Urinary bladder (tissue), 4 donors: ENCODE results near the gene UST. TPM values are rescaled to one million over a fixed set of nuclear protein-coding genes. Genes with fewer than 3 reads are reported as not detected.
"Not testable (repeated sequence)": the region's sequence is repeated elsewhere in the genome, so short reads cannot be mapped to it uniquely, and the experiment has no call there.

Experiments used
- DNase-seq: peaks from one replicate; pipeline ENCODE4 v3.0.0-alpha.2; 2015; ENCODE audit errors: extremely low spot score
- H3K27ac ChIP-seq: one replicate; pipeline ENCODE4 v1.5.1; 2013; ENCODE audit warnings: low read depth, mild to moderate bottlenecking, moderate library complexity
- H3K36me3 ChIP-seq: one replicate; pipeline ENCODE4 v1.6.1; 2013; ENCODE audit warnings: mild to moderate bottlenecking, moderate library complexity; ENCODE audit not compliant: insufficient read depth
- H3K4me1 ChIP-seq: one replicate; pipeline ENCODE4 v1.6.1; 2013; ENCODE audit warnings: mild to moderate bottlenecking, moderate library complexity; ENCODE audit not compliant: insufficient read depth
- H3K4me3 ChIP-seq: one replicate; pipeline ENCODE4 v1.5.1; 2013; ENCODE audit warnings: low read depth, low read length
- WGBS: extraction: QIAGEN DNeasy Blood & Tissue Kit; methylation state at CpG from one replicate; pipeline ENCODE4 v1.1.7; 2013; 5-methylcytosine and 5-hydroxymethylcytosine counted together
- polyA plus RNA-seq: library from polyadenylated mRNA; stranded (reverse); fragments of 200-250 nt; gene quantifications from one replicate; pipeline ENCODE4 v1.2.3, GENCODE V29; 2013
- total RNA-seq: library from RNA; depleted of rRNA; stranded (reverse); fragments of >200 nt; gene quantifications from one replicate; pipeline ENCODE4 v1.2.3, GENCODE V29; 2014
- donor health status: healthy with polysubstance abuse.
- donor health status: healthy.

UST gene
- total and polyA plus RNA-seq, 2 donors = 12.4 to 27.8 TPM

- H3K36me3 ChIP-seq = no peaks in the 10 kb centered on the region
- no peak for DNase-seq
Observed at GRCh38 chr6:148831064-148831463, 84.2 kb downstream of the UST start.

DNA sequence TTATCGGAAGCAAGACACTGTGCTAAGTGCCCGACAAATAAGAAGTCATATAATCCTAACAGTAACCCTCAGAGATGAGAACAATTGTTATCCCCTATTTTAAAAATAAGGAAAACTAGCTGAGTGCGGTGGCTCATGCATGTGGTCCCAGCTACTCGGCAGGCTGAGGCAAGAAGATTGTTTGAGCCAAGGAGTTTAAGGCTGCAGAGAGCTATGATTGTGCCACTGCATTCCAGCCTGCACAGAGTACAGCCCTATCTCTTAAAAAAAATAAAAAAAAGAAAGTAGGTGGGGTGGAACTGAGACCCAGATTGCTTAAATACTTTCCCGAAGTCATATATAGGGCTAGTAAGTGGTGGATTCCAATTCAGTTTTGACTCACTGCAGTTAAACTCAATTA is 84.7 kb downstream of the UST start:
- H3K4me1 ChIP-seq = no peaks in the 10 kb centered on the region
- H3K36me3 ChIP-seq = no peaks in the 10 kb centered on the region
- H3K4me3 ChIP-seq = no peak overlapping the region
- 73% methylated on average over 5 of the region's 5 CpGs for WGBS
- no peak for DNase-seq
- H3K27ac ChIP-seq = no peak overlapping the region

More at GRCh38 chr6:148831064-148831463, 84.2 kb downstream of the UST start:
- Histone ChIP-seq H3K27ac (no peak overlapping the region), H3K4me1 (no peaks in the 10 kb centered on the region), H3K4me3 (no peak overlapping the region)
- WGBS = 90% methylated on average over 6 of the region's 6 CpGs

GRCh38 chr6:148835920-148836441 is 89.2 kb downstream of the UST start:
- Histone ChIP-seq H3K4me1 (no peaks in the 10 kb centered on the region), H3K27ac (no peak overlapping the region), H3K36me3 (no peaks in the 10 kb centered on the region), H3K4me3 (no peak overlapping the region)
- no peak for DNase-seq
- 49% methylated on average over 7 of the region's 7 CpGs for WGBS

DNA sequence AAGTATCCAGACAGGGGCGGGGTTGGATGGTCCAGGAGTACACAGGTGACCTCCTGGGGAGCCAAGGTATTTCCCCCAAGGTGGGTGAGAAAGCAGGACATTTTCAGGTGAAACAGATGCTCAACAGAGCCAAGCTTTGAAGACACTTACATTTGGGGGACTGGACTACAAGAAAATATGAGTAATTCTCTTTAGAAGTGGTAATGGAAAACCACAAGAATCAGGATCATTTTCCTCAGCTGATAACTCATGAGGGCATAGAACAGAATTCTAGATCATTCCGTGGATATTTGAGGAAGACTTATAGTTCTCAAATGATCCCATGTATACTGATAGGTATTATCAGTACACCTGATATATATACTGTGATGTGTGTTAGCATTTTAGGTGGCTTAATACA is 89.9 kb downstream of the UST start:
- H3K36me3 ChIP-seq = no peaks in the 10 kb centered on the region
- no peaks in the 10 kb centered on the region for H3K4me1 ChIP-seq
- DNase-seq = no peak
- no peak overlapping the region for H3K27ac ChIP-seq
- WGBS = 96% methylated on average over 2 of the region's 2 CpGs
- no peak overlapping the region for H3K4me3 ChIP-seq

- Histone ChIP-seq H3K36me3 (no peaks in the 10 kb centered on the region), H3K4me1 (no peaks in the 10 kb centered on the region), H3K4me3 (no peak overlapping the region), H3K27ac (no peak overlapping the region)
- WGBS = 85% methylated on average over 5 of the region's 5 CpGs
- no peak for DNase-seq
Observed at GRCh38 chr6:148837941-148838340, 91.1 kb downstream of the UST start.

DNA sequence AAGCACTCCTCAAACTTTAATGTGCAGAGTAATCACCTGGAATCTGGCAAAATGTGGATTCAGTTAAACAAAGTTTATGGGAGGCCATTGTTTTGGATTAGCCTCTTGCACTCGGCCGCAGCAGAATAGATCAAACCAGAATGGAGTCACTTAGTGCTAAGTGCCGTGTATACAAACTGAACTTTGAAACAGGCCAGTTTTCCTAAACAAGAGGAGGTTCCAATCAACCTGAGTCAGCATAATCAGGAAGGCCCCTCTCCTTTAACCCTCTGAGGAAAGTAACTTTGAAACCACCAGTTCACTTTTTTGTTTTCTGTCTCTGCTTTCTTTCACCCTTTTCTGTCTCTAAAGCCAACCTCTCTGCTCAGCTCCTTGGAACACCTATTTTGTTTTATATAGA is 92.2 kb downstream of the UST start:
- H3K27ac ChIP-seq = no peak overlapping the region
- no peaks in the 10 kb centered on the region for H3K4me1 ChIP-seq
- WGBS = 75% methylated on average over 3 of the region's 3 CpGs
- H3K4me3 ChIP-seq = no peak overlapping the region
- H3K36me3 ChIP-seq = no peaks in the 10 kb centered on the region
- DNase-seq = no peak

DNA sequence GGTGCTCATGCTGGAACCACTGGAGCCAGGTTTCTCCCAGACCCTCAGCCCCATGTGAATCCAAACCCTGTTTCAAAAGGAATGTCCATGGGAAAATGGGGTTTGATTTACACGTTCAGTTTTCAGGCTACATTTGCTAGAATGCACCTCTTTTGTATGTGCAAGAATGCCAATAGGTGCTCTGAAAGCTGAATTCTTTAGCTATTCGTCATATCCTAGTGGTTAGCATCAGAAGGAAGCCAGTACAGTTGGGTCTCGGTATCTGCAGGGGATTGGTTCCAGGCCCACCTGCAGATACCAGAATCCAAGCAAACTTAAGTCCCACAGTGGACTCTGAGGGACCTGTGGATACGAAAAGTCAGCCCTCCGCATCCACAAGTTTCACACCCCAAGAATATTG is 93.4 kb downstream of the UST start:
- Histone ChIP-seq H3K4me3 (no peak overlapping the region), H3K27ac (no peak overlapping the region), H3K36me3 (no peaks in the 10 kb centered on the region), H3K4me1 (no peaks in the 10 kb centered on the region)
- no peak for DNase-seq
- WGBS = 96% methylated on average over 5 of the region's 5 CpGs

DNA sequence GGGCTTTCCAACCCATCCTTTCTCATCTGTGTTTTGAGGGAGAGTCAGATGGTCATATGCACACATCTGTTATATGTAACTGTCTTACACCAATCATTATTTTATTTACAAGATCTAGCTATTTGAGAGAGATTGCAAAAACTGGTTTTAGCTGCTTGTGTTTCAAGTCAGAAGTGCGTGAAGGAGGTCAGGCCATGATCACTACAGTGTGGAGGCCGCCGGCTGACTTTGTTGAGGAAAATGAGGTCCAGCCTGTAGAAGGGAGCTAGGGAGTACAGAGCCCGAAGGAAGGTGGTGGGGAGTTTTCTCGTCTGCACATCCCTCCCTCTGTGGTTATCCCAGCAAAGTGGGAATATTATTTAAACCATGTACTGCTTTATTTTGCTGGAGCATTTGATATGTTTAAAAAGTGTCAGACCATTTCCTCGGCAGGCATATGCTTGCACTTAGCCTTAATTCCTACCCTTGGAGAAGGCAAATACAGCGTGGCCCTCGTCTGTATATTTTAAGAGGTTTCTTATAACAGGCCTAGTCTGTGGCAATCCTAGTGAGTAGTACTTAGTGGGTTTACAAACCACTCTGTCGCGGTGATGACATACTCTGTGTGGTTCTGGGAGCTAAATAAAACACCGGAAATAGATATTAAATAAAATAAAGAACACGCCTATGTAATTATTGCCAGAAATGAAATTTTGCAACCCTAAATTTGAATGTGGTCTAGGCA is 95.6 kb downstream of the UST start:
- no peak overlapping the region for H3K27ac ChIP-seq
- 87% methylated on average over 12 of the region's 12 CpGs for WGBS
- DNase-seq = no peak

DNA sequence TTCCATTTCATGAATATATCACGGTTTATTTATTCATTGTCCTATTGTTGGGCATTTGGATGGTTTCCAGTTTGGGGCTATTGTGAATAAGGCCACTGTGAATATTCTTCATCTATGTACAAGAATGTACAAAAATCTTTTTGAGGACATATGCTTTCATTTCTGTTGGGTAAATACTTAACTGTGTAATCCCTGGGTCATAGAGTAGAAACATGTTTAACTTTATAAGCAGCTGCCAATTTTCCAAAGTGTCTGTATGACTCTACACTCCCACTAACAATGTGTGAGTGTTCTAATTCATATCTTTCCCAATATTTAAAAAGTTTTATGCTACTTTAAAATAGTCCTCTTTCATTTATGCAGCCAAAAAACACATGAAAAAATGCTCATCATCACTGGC is 98.6 kb downstream of the UST start:
- no peaks in the 10 kb centered on the region for H3K36me3 ChIP-seq
- DNase-seq = no peak
- 84% methylated on average over 1 of the region's 1 CpG for WGBS
- H3K27ac ChIP-seq = no peak overlapping the region
- H3K4me3 ChIP-seq = no peak overlapping the region
- H3K4me1 ChIP-seq = no peaks in the 10 kb centered on the region

More for the DNA sequence above, 95.6 kb downstream of the UST start:
- H3K4me3 ChIP-seq = no peak overlapping the region
- no peaks in the 10 kb centered on the region for H3K4me1 ChIP-seq
- no peaks in the 10 kb centered on the region for H3K36me3 ChIP-seq

DNA sequence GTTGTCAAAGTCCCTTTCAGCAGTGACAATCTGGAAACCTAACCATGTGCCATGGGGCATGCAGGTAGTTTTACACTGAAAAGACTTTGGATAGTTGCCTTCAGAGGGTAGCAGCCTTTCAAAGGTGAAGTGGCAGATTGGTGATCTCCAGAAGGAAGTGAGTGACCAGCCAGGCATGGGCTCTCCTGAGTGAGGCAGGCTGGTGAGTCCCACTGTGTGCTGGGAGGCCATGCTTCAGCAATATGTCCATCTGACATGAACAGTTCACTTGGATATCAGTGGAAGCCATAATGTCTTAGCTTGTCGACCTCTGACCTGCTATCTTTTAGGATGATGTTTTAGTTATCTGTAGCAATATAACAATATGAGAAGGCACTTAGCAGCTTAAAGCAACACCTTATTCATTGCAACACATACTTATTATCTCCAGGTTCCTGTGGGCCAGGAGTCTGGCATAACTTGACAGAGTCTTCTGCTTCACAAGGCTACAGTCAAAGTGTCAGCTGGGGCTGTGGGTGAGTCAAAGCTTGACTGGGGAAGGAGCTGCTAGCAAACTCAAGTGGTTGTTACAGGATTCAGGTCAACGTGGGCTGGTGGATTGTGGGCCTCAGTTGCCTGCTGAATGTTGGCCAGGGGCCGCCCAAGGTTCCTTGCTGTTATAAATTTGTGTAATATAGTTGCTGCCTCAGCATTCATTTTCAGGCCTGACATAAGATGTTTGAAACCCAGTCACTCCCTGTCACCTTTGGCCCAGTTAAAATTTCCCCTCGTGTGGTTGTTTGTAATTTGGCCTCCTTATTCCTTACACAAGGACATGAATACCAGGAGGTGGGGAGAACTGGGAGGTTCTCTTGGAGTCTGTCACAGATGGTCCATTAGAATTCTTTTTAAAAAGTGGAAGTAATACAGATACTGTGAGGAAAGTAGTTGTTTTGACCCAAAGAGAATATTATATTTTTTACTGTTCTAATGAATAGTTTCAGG is 100.2 kb downstream of the UST start:
- H3K27ac ChIP-seq = no peak overlapping the region
- H3K36me3 ChIP-seq = no peaks in the 10 kb centered on the region
- H3K4me3 ChIP-seq = no peak overlapping the region
- DNase-seq = no peak
- 72% methylated on average over 4 of the region's 4 CpGs for WGBS
- no peaks in the 10 kb centered on the region for H3K4me1 ChIP-seq

DNA sequence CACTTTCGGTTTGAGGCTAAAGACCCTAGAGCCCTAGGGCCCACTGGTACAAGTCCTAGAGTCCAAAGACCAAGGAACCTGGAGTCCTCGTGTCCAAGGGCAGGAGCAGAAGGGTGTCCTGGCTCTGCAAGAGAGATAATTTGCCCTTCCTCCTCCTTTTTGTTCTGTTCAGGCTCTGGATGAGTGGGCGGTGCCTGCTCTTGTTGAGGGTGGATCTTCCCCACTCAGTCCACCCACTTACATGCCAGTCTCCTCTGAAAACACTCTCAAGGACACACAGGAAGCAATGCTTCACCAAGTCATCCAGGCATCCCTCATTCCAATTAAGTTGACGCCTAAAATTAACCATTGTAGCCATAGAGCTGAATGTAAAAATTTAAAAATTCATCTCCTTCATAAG is 102.1 kb downstream of the UST start:
- Histone ChIP-seq H3K4me1 (no peaks in the 10 kb centered on the region), H3K27ac (no peak overlapping the region), H3K36me3 (no peaks in the 10 kb centered on the region), H3K4me3 (no peak overlapping the region)
- no peak for DNase-seq
- 94% methylated on average over 4 of the region's 4 CpGs for WGBS

DNA sequence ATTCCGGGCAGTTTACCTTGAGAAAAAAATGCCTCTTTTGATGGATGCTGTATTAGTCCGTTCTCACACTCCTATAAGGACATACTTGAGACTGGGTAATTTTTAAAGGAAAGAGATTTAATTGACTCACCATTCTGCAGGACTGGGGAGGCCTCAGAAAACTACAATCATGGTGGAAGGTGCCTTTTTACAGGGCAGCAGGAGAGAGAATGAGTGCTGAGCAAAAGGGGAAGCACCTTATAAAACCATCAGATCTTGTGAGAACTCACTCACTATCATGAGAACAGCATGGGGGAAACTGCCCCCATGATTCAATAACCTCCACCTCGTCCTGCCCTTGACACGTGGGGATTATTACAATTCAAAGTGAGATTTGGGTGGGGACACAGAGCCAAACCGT is 102.6 kb downstream of the UST start:
- WGBS = 89% methylated on average over 5 of the region's 5 CpGs
- not testable (repeated sequence) for H3K36me3 ChIP-seq, H3K4me1 ChIP-seq, H3K4me3 ChIP-seq, DNase-seq, H3K27ac ChIP-seq

GRCh38 chr6:148850964-148851363 is 104.1 kb downstream of the UST start:
- Histone ChIP-seq H3K4me1 (no peaks in the 10 kb centered on the region), H3K4me3 (no peak overlapping the region), H3K27ac (no peak overlapping the region), H3K36me3 (no peaks in the 10 kb centered on the region)
- DNase-seq = no peak
- WGBS = 92% methylated on average over 3 of the region's 3 CpGs
